ENCODE measurements around the gene MAG. TPM values are rescaled to one million over a fixed set of nuclear protein-coding genes. Genes with fewer than 3 reads are reported as not detected.

MAG gene
- total RNA-seq, 2 donors from 2014 or later = not detected

GRCh38 chr19:35337097-35337983 is 45.4 kb downstream of the MAG start:
- Histone ChIP-seq H3K4me3 (no peak overlapping the region), H3K4me1 (no peaks in the 10 kb centered on the region), H3K27me3 (no peaks in the 10 kb centered on the region), H3K27ac (no peak overlapping the region), H3K9me3 (no peaks in the 10 kb centered on the region), H3K36me3 (no peaks in the 10 kb centered on the region)
- TF ChIP-seq, protein P1, sequence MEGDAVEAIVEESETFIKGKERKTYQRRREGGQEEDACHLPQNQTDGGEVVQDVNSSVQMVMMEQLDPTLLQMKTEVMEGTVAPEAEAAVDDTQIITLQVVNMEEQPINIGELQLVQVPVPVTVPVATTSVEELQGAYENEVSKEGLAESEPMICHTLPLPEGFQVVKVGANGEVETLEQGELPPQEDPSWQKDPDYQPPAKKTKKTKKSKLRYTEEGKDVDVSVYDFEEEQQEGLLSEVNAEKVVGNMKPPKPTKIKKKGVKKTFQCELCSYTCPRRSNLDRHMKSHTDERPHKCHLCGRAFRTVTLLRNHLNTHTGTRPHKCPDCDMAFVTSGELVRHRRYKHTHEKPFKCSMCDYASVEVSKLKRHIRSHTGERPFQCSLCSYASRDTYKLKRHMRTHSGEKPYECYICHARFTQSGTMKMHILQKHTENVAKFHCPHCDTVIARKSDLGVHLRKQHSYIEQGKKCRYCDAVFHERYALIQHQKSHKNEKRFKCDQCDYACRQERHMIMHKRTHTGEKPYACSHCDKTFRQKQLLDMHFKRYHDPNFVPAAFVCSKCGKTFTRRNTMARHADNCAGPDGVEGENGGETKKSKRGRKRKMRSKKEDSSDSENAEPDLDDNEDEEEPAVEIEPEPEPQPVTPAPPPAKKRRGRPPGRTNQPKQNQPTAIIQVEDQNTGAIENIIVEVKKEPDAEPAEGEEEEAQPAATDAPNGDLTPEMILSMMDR (IDR thresholded peaks at IDR 0.05) = no peak
- no peak for DNase-seq (ENCODE audit: low spot score)

GRCh38 chr19:35337984-35338296 is 46.0 kb downstream of the MAG start:
- no peak overlapping the region for H3K4me3 ChIP-seq
- no peaks in the 10 kb centered on the region for H3K9me3 ChIP-seq
- DNase-seq (ENCODE audit: low spot score) = no peak
- no peaks in the 10 kb centered on the region for H3K4me1 ChIP-seq
- TF ChIP-seq, protein P1 (IDR thresholded peaks at IDR 0.05) = no peak
- H3K27ac ChIP-seq = no peak overlapping the region
- no peaks in the 10 kb centered on the region for H3K36me3 ChIP-seq
- H3K27me3 ChIP-seq = no peaks in the 10 kb centered on the region

DNA sequence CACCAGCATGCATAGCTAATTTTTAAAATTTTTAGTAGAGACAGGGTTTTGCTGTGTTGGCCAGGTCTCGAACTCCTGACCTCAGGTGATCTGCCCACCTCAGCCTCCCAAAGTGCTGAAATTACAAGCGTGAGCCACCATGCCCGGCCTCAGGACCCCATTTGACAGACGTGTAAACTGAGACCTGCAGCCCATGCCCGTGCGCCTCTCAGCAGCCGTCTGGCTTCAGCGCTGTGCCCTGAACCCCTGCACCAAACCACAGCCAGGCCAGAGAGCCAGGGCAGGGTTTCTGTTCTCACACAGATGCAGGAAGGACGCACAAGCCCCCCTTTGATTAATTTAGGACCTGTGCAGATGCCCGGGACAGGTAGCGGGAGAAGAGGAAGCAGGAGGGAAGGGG is 48.5 kb downstream of the MAG start:
- DNase-seq (ENCODE audit: low spot score) = no peak
- Histone ChIP-seq H3K36me3 (no peaks in the 10 kb centered on the region), H3K27ac (no peak overlapping the region), H3K27me3 (no peaks in the 10 kb centered on the region), H3K4me3 (no peak overlapping the region), H3K9me3 (no peaks in the 10 kb centered on the region), H3K4me1 (no peaks in the 10 kb centered on the region)
- TF ChIP-seq, protein P1 (IDR thresholded peaks at IDR 0.05) = no peak

GRCh38 chr19:35341006-35341405 is 49.0 kb downstream of the MAG start:
- Histone ChIP-seq H3K36me3 (no peaks in the 10 kb centered on the region), H3K9me3 (no peaks in the 10 kb centered on the region), H3K27ac (no peak overlapping the region), H3K4me3 (no peak overlapping the region), H3K27me3 (no peaks in the 10 kb centered on the region), H3K4me1 (no peaks in the 10 kb centered on the region)
- DNase-seq (ENCODE audit: low spot score) = no peak
- TF ChIP-seq, protein P1 (IDR thresholded peaks at IDR 0.05) = no peak

DNA sequence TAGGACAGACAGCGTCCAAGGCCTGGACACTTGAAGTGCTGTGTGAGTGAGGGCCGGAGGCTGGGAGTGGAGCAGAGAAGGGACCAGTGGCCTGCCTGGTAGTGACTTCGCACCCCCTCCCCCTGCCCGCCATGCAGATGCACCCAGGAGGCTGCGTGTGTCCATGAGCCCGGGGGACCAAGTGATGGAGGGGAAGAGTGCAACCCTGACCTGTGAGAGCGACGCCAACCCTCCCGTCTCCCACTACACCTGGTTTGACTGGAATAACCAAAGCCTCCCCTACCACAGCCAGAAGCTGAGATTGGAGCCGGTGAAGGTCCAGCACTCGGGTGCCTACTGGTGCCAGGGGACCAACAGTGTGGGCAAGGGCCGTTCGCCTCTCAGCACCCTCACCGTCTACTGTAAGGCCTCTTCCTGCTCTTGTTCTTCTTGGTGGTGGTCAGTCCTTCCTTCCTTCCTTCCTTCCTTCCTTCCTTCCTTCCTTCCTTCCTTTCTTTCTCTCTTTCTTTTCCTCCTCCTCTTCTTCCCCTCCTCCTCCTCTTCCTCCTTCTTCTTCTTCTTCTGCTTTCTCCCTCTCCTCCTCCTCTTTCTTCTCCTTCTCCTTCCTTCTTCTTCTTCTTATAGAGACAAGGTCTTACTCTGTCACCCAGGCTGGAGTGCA is 49.7 kb downstream of the MAG start:
- Histone ChIP-seq H3K27me3 (no peaks in the 10 kb centered on the region), H3K27ac (no peak overlapping the region), H3K4me1 (no peaks in the 10 kb centered on the region), H3K36me3 (no peaks in the 10 kb centered on the region), H3K9me3 (no peaks in the 10 kb centered on the region), H3K4me3 (no peak overlapping the region)
- no peak for DNase-seq (ENCODE audit: low spot score)
- TF ChIP-seq, protein P1 (IDR thresholded peaks at IDR 0.05) = no peak
